ENCODE measurements around the gene RPL10A.

The RPL10A gene

DNA sequence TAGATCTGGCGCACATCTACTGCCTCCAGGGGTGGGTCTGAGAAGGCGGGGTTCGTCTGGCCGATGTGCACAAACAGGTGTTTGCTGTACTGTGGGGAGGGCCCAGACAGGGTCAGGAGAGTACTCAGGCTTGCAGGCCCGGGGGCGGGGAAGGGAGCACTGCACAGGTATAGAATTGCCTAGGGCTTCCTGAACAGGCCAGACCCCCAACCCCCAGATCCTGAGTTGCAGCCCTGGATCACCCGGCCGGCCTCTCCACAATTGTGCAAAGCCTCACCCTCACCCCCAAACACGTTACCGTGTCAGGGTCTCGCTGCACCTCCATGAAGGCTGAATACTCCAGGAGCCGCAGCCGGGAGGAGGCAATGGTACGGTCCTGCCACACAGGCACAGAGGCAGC is 7.8 kb downstream of the RPL10A start:
- Histone ChIP-seq H3K36me3 (ENCODE audit: insufficient read depth, low read length) (peaks cover 20% of the 10 kb centered on the region), H4K20me1 (ENCODE audit: insufficient read depth, low read length) (peaks cover 25% of the 10 kb centered on the region), H3K4me1 (ENCODE audit: insufficient read depth, low read length) (peaks cover 3% of the 10 kb centered on the region; the same call in 1 of the 2 replicates), H3K4me3 (ENCODE audit: low read depth in 1 of 2, low read length in 2 of 2) (no peak overlapping the region), H3K9me3 (ENCODE audit: insufficient read depth, low read length, severe bottlenecking) (no peaks in the 10 kb centered on the region), H3K27ac (ENCODE audit: low read length) (no peak overlapping the region), H3K4me2 (ENCODE audit: insufficient read depth, low read length) (no peak overlapping the region), H3K79me2 (ENCODE audit: insufficient read depth, low read length) (peaks cover 3% of the 10 kb centered on the region; the same call in 1 of the 2 replicates), H2AFZ (ENCODE audit: low read depth, low read length) (no peak overlapping the region), H3K27me3 (ENCODE audit: insufficient read depth, low read length, poor library complexity) (peaks cover 3% of the 10 kb centered on the region), H3K9ac (ENCODE audit: low read depth, low read length) (no peak overlapping the region)
- ATAC-seq (ENCODE audit: insufficient read depth, low read depth), result no peak
- no peak for DNase-seq
- TF ChIP-seq, protein P1, sequence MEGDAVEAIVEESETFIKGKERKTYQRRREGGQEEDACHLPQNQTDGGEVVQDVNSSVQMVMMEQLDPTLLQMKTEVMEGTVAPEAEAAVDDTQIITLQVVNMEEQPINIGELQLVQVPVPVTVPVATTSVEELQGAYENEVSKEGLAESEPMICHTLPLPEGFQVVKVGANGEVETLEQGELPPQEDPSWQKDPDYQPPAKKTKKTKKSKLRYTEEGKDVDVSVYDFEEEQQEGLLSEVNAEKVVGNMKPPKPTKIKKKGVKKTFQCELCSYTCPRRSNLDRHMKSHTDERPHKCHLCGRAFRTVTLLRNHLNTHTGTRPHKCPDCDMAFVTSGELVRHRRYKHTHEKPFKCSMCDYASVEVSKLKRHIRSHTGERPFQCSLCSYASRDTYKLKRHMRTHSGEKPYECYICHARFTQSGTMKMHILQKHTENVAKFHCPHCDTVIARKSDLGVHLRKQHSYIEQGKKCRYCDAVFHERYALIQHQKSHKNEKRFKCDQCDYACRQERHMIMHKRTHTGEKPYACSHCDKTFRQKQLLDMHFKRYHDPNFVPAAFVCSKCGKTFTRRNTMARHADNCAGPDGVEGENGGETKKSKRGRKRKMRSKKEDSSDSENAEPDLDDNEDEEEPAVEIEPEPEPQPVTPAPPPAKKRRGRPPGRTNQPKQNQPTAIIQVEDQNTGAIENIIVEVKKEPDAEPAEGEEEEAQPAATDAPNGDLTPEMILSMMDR (IDR thresholded peaks at IDR 0.05; ENCODE audit: borderline replicate concordance, extremely low read depth, low read length, poor library complexity, severe bottlenecking), result no peak
- no peak for TF ChIP-seq EZH2 (IDR thresholded peaks at IDR 0.05; ENCODE audit: borderline replicate concordance, low read depth, low read length, severe bottlenecking)

DNA sequence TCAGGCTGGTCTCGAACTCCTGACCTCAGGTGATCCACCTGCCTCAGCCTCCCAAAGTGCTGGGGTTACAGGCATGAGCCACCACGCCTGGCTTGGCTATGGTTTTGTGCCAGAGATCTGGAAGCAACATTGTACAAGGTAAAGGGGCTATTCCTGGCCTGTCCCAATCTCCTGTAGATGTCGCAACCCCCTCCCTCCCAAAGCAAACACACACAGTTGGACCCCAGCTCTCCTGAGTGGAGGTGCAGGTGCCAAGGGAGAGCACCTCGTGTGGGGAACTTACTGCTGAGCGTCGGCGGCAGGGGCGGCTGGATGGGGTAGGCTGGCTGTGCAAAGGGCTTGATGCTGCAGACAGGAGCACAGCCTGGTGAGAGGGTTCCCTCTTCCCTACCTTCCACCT is 8.8 kb downstream of the RPL10A start:
- no peak overlapping the region for H3K9ac ChIP-seq (ENCODE audit: low read depth, low read length)
- ATAC-seq (ENCODE audit: insufficient read depth, low read depth) (no peak), DNase-seq (no peak)
- no peak for TF ChIP-seq EZH2 (IDR thresholded peaks at IDR 0.05; ENCODE audit: borderline replicate concordance, low read depth, low read length, severe bottlenecking)
- TF ChIP-seq, protein P1 (IDR thresholded peaks at IDR 0.05; ENCODE audit: borderline replicate concordance, extremely low read depth, low read length, poor library complexity, severe bottlenecking), result no peak
- no peaks in the 10 kb centered on the region for H3K4me1 ChIP-seq (ENCODE audit: insufficient read depth, low read length)
- H3K79me2 ChIP-seq (ENCODE audit: insufficient read depth, low read length), result no peaks in the 10 kb centered on the region
- H3K27me3 ChIP-seq (ENCODE audit: insufficient read depth, low read length, poor library complexity), result peaks cover 3% of the 10 kb centered on the region
- no peak overlapping the region for H3K27ac ChIP-seq (ENCODE audit: low read length)
- H2AFZ ChIP-seq (ENCODE audit: low read depth, low read length), result no peak overlapping the region
- H3K9me3 ChIP-seq (ENCODE audit: insufficient read depth, low read length, severe bottlenecking), result no peaks in the 10 kb centered on the region
- H3K4me3 ChIP-seq (ENCODE audit: low read depth in 1 of 2, low read length in 2 of 2), result no peak overlapping the region
- peaks cover 15% of the 10 kb centered on the region for H4K20me1 ChIP-seq (ENCODE audit: insufficient read depth, low read length)
- peaks cover 9% of the 10 kb centered on the region for H3K36me3 ChIP-seq (ENCODE audit: insufficient read depth, low read length)
- H3K4me2 ChIP-seq (ENCODE audit: insufficient read depth, low read length), result no peak overlapping the region

DNA sequence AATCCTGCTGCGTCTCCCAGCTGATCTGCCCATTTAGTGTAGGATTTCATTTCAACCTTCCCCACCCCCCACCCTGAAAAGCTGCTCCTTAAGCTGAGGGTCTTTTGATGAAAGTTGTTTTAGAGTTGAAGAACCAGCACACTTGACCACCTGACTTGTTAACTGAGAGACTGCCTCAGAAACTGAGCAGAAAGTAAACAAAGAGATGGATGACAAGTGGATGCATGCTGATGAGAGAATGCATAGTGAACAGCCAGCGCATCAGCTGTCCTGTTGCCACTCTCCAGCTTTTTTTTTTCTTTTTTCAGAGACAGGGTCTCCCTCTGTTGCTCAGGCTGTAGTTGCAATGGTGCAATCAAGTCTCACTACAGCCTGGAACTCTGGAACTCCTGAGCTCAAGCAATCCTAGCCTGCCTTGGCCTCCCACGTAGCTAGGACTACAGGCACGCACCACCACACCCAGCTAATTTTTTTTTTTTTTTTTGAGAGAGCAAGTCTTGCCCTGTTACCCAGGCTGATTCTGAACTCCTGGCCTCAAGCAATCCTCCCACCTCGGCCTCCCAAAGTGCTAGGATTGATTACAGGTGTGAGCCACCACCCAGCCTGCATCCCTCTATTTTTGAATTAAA is 9.5 kb downstream of the RPL10A start:
- no peak for DNase-seq
- H3K4me1 ChIP-seq (ENCODE audit: insufficient read depth, low read length), result no peaks in the 10 kb centered on the region

More for the DNA sequence above, 9.5 kb downstream of the RPL10A start:
- H2AFZ ChIP-seq (ENCODE audit: low read depth, low read length), result no peak overlapping the region
- no peaks in the 10 kb centered on the region for H3K9me3 ChIP-seq (ENCODE audit: insufficient read depth, low read length, severe bottlenecking)
- H3K27ac ChIP-seq (ENCODE audit: low read length), result no peak overlapping the region
- no peaks in the 10 kb centered on the region for H3K79me2 ChIP-seq (ENCODE audit: insufficient read depth, low read length)
- H3K36me3 ChIP-seq (ENCODE audit: insufficient read depth, low read length), result peaks cover 5% of the 10 kb centered on the region
- TF ChIP-seq EZH2 (IDR thresholded peaks at IDR 0.05; ENCODE audit: borderline replicate concordance, low read depth, low read length, severe bottlenecking), result no peak
- TF ChIP-seq, protein P1 (IDR thresholded peaks at IDR 0.05; ENCODE audit: borderline replicate concordance, extremely low read depth, low read length, poor library complexity, severe bottlenecking), result no peak
- peaks cover 8% of the 10 kb centered on the region for H4K20me1 ChIP-seq (ENCODE audit: insufficient read depth, low read length)
- no peak for ATAC-seq (ENCODE audit: insufficient read depth, low read depth)
- H3K9ac ChIP-seq (ENCODE audit: low read depth, low read length), result no peak overlapping the region
- no peak overlapping the region for H3K4me3 ChIP-seq (ENCODE audit: low read depth in 1 of 2, low read length in 2 of 2)
- H3K4me2 ChIP-seq (ENCODE audit: insufficient read depth, low read length), result no peak overlapping the region
- H3K27me3 ChIP-seq (ENCODE audit: insufficient read depth, low read length, poor library complexity), result peaks cover 3% of the 10 kb centered on the region
